GM12873 (cell line): Measurements from ENCODE around the gene MYL7.

Source experiments
- TF ChIP-seq, protein P1 (sequence below): IDR thresholded peaks from 2 replicates; pipeline ENCODE4 v1.5.1; 2012; ENCODE audit warnings: low read depth, mild to moderate bottlenecking, moderate library complexity, low read length, control low read depth; ENCODE audit not compliant: insufficient read depth; ENCODE audit errors: missing control alignments

MYL7 gene

DNA sequence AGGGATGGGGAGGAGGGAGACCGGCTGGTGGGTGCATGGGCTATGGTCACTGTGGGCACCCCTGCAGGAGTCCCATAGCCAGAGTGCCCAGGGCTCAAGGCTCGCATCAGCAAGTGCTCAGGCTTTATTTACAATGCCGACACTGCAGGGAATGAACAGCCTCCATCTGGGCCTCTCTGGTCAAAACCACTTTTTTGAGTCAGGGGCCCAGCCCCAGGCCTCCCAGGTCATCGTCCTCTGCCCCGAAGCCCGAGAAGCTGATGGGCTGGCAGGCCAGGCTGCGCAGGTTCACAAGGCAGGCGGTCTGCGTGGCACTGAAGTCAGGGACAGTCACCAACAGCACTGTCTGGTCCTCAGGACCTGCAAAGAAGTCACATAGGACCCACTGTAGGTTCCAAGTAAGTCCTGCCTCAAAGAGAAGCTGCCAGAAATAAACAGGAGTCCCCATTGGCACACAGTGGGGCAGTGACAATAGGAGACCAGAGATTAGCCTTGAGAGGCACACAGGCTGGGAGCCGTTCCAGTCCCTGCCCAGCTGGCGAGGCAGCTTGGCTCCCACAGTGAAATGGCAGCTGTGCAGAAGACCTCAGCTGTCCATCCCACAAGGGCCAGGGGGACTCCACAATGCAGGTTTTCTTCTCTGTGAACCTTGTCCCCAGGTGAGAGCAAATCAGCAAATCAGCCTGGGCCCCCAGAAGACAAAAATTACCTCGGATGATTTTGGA lies 26.4 kb downstream of the MYL7 start:
- TF ChIP-seq, protein P1, sequence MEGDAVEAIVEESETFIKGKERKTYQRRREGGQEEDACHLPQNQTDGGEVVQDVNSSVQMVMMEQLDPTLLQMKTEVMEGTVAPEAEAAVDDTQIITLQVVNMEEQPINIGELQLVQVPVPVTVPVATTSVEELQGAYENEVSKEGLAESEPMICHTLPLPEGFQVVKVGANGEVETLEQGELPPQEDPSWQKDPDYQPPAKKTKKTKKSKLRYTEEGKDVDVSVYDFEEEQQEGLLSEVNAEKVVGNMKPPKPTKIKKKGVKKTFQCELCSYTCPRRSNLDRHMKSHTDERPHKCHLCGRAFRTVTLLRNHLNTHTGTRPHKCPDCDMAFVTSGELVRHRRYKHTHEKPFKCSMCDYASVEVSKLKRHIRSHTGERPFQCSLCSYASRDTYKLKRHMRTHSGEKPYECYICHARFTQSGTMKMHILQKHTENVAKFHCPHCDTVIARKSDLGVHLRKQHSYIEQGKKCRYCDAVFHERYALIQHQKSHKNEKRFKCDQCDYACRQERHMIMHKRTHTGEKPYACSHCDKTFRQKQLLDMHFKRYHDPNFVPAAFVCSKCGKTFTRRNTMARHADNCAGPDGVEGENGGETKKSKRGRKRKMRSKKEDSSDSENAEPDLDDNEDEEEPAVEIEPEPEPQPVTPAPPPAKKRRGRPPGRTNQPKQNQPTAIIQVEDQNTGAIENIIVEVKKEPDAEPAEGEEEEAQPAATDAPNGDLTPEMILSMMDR = no peak

DNA sequence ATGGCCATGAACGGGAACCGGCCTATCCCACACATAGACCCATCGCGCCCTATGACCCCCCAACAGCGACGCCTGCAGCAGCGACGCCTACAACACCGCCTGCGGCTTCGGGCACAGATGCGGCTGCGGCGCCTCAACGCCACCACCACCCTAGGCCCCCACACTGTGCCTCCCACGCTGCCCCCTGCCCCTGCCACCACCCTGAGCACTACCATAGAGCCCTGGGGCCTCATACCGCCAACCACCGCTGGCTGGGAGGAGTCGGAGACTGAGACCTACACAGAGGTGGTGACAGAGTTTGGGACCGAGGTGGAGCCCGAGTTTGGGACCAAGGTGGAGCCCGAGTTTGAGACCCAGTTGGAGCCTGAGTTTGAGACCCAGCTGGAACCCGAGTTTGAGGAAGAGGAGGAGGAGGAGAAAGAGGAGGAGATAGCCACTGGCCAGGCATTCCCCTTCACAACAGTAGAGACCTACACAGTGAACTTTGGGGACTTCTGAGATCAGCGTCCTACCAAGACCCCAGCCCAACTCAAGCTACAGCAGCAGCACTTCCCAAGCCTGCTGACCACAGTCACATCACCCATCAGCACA lies 27.3 kb downstream of the MYL7 start:
- TF ChIP-seq, protein P1 = no peak

DNA sequence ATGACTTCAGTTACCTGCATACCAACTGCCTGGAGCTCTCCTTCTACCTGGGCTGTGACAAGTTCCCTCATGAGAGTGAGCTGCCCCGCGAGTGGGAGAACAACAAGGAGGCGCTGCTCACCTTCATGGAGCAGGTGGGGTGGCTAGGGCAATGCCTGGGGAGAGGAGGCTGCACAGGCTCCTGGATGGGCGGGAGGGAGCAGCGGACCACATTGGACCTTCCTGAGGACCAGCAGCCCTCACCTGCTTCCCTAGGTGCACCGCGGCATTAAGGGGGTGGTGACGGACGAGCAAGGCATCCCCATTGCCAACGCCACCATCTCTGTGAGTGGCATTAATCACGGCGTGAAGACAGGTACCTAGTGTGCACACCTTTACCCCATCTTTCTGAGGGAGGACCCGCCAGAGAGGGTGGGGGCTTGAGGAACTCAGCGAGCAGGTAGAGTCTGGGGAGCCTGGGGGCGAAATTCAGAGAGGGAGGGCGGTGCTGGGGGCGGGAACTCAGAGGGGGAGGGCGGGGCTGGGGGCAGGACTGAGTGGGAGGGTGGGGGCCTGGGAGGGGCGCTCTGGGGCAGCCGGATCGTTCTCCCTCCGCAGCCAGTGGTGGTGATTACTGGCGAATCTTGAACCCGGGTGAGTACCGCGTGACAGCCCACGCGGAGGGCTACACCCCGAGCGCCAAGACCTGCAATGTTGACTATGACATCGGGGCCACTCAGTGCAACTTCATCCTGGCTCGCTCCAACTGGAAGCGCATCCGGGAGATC lies 28.0 kb downstream of the MYL7 start:
- TF ChIP-seq, protein P1 = no peak

DNA sequence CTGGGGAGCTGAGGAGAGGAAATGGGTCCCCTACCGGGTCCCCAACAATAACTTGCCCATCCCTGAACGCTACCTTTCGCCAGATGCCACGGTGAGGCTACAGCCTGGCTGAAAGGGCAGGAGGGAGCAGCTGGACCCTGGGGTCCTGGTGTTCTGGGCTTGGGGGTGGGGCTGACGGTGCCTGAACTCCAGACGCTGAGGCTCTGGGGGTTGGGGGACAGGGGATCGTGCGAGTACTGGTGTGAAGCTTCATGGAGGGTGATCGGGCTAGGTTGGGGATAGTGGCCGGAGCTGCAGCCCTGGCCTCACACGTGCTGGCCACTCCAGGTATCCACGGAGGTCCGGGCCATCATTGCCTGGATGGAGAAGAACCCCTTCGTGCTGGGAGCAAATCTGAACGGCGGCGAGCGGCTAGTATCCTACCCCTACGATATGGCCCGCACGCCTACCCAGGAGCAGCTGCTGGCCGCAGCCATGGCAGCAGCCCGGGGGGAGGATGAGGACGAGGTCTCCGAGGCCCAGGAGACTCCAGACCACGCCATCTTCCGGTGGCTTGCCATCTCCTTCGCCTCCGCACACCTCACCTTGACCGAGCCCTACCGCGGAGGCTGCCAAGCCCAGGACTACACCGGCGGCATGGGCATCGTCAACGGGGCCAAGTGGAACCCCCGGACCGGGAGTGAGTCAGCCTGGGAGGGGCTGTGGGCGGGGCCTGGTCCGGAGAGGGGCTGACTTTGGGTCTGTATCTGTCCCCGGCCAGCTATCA lies 28.7 kb downstream of the MYL7 start:
- TF ChIP-seq, protein P1 = no peak

DNA sequence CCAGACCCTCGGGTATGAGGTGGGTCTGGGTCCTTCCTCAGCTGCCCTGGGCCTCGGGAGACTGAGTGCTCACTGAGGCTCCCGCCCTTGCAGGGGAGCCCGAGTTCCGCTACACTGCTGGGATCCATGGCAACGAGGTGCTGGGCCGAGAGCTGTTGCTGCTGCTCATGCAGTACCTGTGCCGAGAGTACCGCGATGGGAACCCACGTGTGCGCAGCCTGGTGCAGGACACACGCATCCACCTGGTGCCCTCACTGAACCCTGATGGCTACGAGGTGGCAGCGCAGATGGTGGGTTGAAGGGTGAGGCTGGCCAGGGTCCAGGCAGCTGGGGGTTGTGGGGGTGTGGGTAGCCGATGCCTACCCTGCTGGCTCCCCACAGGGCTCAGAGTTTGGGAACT lies 29.4 kb downstream of the MYL7 start:
- TF ChIP-seq, protein P1 = no peak

DNA sequence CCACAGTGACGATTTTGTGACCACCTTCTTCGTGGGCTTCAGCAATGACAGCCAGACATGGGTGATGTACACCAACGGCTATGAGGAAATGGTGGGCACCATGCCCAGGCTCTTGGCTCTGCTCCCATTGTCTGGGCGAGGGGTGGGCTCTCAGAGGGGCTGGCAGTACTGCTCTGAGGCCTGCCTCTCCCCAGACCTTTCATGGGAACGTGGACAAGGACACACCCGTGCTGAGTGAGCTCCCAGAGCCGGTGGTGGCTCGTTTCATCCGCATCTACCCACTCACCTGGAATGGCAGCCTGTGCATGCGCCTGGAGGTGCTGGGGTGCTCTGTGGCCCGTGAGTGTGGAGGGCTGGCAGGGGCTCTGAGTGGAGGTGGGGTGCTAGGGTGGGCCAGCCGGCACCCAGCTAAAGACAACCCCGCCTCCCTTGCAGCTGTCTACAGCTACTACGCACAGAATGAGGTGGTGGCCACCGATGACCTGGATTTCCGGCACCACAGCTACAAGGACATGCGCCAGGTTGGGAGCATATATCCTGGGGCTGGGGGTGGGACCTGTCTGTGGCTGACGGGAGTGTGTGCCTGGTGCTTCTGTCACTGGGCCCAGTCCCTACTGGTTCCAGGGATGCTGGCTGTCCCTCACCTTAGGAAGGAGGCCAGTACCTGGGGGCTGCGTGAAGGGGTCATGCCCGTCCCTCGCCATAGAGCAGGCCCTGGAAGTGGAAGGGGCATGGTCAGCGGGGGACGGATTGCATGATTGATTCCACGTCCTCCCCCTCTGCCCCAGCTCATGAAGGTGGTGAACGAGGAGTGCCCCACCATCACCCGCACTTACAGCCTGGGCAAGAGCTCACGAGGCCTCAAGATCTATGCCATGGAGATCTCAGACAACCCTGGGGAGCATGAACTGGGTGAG lies 30.2 kb downstream of the MYL7 start:
- TF ChIP-seq, protein P1 = no peak
